Stimulated activated CD4-positive, alpha-beta T cell treated with anti-CD3 and anti-CD28 coated beads, Interleukin-15, amount 100 ng/mL, for 24 hours (primary cell): ENCODE measurements around the gene STK32A.

Experiments
- DNase-seq: peaks from one replicate; pipeline ENCODE4 v3.0.0-alpha.2; 2020

The STK32A gene

DNA sequence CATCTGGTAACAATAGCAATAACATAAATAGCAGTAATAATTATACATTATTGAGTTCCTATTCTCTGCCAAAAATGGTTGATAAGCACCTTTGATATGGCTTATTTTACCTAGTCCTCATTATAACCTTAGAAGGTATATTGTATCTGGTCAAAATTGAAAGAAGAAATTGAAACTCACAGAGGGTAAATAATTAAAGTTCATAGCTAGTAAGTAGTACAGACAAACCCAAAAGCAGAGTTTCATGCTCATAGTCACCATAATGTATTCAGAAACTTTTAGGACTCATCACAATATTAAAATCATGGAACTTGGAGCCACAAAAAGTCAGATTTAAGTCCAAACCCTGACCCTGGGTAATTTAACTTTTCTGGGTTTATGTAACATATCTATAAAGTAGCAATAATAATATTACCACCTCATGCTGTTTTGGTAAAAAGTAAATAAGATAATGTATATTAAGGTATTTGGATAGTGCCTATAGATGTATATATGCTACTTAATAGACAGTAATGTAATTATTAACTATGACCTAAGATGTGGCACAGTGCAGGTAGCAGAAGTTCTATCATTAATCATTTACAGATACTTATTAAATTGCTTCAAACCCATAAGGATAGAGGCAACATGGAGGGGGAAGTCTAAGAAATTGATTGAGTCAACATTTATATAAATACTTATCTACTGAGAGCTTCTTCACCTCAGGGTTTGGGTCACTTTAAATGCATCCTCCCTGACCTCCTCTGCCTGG is 32.4 kb downstream of the STK32A start:
- DNase-seq: no peak

DNA sequence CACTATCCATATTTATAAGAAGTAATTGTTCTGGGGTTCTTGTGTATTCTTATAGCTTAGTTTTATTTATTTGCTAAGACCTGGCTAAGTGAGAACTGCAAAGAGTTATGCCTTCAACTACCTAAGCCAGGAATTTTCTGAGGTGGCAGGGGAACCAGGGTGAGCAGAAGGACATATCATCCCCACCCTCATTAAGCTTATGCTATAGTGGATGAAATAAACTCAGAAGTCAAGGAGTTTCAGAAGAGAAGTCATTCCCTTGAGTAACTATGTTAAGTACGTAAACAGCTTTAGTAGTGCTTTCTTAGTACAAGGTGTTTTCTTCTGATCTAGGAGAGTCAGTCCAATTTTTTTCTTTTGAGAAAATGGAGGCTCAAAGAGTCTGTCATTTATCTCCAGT is 41.7 kb downstream of the STK32A start:
- no peak for DNase-seq

DNA sequence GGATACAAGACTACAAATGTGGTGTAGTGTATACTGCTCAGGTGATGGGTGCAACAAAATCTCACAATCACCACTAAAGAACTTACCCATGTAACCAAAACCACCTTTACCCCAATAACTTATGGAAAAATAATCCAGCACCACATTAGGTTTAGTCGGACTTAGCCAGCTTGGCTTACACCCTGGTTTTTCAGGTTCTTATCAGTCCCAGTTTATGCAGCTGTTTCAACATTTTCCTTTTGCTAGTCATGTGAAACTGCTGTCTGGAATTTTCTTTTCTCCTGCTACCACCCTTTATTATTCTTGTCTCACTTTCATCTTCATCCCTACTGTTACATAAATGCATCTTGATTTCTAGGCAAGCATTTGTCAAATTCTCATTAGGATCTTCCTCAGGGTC is 51.5 kb downstream of the STK32A start:
- DNase-seq: no peak

DNA sequence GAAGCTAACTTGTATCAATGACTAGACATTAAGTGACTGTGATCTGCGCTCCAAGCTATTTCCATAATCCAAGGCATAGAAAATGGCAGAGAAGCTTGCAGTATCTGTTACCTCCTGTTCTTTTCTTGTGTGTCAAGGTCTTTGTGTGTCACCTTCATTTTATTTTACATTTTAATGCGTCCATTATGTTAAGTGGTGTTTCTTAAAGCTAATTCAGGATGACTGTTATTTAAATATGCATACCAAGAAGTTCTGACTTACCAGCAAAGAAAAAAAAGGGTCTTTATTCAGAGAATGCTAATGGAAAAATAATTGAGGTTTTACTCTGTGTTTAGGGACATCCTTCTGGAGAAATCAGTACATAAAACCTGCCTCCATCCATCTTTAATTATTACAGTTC is 52.3 kb downstream of the STK32A start:
- no peak for DNase-seq

DNA sequence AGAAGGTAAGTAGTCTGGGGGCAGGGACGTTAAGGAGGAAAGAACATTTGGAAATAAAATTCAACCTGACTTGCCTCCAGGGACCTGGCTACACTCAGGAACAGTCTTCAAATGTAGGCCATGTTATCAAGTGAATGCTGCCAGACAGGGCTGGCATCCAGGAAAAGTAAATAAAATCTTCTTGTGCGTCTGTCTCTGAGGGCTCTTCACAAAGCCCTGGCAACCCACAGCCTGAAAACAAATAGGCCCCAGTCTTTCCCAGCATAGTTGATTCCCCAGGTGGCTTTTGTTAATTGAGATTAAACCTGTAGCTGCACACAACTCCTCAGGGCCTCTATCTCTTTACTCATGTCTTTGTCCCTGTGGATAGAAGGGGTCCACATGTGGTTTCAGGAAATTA is 55.4 kb downstream of the STK32A start:
- no peak for DNase-seq

DNA sequence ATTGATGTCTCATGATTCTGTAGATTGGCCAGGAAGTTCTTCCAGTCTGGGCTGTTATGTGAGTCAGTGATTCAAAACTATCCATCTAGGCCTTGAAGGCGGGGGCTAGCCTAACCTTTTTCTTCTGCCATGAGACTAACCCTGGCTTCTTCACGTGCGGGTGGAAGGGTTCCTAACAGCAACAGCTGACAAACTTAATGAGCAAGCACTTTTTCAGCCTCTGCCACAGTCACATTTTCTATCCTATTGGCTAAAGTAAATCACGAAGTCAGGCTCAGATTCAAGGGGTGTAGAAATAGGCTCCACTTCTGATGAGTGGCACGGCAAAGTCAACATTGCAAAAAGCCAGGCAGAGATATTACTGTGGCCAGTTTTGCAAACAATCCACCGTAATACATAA is 68.4 kb downstream of the STK32A start:
- DNase-seq: no peak

DNA sequence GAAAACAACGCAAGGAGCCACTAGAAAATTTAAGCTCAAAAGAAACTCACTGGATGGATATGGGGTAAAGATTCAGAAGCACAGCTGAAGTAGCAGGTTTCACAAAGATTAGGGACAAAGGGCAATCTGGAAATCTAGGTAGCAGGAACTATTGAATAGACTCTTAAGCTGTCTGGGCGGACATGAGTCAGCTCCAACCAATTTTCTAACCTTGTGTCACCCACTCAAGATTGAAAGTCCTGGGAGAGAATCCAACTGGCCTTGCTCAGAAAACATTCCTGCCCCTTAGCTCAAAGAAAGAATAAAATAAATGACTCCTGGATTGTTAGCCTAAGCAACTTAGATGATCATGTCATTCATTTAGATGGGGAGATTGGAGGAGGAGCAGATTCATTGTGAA is 69.2 kb downstream of the STK32A start:
- no peak for DNase-seq

DNA sequence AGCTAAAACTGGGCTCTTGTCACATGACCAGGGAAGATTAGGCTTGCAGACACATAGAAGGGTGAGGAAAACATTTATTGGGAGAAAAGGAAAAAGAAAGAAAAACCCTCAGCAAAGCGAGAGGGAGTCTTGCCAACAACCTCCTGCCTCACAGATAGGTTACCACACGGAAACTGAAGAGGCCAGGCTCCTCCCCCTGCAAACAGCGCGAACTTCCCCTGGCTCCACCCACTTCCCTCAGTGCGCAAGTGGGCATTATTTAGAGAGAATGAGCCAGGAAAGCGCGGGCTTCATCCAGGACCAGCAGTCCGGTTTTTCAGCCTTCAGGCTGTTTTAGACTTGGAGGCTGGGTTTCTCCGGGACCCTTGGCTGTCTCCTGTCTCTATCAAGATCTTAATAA is 70.3 kb downstream of the STK32A start:
- no peak for DNase-seq

DNA sequence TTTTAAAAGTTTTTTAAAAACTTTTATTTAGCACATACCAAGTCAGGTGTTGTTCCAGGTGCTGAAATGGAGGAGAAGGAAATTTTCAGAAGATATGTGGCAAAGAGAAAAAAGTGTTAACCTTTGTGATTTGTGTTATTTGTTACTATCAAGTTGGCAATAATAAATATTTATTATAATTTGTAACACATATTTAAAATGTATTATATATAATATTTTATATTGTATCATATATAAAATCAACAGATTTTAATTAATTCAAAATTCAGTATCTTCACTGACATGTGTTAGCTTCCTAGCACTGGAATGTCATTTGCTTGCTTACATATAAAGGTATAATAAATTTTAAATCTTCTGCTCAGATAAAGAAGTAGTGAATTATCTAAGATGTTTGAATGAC is 71.5 kb downstream of the STK32A start:
- no peak for DNase-seq

DNA sequence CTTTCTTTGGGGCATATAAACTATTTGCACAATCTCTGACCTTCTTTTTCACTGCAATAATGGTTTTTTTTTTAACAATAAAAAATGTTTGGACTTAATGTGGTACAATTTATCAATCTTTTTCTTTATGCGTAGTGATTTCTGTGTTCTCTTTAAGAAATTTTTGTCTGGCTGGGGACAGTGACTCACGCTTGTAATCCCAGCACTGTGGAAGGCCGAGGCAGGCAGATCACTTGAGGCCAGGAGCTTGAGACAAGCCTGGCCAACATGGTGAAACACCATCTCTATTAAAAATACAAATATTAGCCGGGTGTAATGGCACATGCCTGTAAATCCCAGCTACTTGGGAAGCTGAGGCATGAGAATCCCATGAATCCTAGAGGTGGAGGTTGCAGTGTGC is 72.3 kb downstream of the STK32A start:
- no peak for DNase-seq

DNA sequence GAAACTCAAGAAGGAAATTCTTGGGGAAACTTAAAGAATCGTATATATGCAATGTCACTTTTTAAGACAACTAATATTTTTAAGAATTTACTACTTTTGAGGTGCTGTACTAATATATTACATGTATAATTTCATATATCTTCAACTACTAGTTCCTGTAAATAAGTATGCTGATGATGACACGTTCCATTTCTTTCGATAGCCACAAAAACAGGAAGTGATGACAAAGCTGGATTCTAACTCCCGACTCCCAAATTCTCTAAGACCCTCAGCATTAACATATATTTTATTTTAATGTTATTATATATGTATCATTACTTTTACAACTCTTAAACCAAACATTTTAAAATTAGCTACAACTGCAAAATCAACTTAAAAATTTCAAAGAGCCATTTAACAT is 74.8 kb downstream of the STK32A start:
- no peak for DNase-seq

DNA sequence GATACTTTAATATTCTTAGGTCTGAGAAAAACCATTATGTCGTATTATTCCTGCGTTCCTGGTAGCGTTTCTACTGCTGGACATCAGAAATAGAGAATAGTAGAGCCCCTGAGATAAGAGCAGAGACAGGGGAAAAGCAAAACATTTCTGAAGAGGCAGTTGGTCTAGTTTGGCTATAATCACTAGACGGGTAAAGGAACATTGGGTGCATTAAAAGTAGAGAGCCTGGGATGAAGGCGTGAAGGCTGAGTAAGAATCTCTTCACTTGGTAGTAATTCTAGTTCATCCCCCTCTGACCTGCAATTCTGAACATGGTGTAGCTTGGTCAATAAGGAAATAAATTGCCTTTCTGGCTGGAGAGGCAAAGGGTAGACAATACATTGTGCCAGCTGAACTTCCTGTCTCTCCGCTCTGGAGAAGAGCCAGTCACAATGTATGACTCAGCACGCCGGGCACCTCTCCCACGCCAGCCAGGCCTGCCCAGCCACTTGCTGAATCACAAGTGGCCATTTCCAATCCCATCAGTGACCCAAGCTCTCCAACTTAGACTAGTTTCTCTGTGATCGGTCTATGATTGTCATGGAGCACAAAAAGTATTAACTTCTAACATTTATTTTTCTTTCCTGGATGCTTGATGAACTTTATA is 75.4 kb downstream of the STK32A start:
- no peak for DNase-seq

DNA sequence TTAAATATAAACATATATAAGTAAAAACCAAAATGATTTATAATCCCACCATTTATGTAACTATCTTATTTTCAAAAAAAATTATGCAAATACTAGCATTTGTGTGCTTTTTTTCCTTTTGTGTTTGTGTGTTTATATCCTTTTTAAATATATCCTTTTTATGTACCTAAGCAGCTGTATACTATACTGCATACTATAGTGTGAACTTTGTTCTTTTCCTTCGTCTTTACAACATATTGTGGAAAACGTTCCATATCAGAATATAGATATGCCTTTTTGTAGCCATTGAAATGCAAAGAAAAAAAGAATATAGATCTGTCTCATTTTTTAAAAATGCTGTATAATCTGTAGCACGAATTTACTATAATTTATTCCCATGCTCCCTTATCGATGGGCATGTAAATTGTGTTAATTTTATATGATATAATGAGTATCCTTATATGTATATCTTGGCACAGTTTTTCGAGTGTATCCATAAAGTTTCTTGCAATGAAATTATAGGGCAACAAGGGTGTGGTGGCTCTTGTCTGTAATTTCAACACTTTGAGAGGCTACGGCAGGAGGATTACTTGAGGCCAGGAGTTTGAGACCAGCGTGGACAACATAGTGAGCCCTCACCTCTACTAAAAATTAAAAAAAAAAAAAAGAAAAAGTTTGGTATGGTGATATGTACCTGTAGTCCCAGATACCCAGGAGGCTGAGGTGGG is 83.3 kb downstream of the STK32A start:
- DNase-seq: no peak

DNA sequence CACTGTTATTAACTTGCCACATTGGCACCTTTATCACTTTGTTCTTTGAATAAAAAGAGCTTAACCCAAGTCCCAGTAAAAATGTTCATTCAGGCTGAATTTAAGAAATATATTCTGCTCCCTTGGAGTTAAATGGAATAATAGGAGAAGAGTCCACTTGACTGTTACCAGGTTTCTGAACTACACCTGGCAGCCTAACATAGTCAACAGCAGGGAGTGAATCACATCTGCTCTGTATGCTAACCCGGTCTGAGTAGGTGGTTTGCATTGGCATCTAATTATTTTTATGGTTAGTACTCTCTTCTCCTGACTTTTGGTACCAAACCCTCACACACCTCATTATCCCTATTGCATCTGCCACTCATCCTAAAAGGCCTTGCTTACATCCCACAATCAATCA is 86.7 kb downstream of the STK32A start:
- DNase-seq: no peak

DNA sequence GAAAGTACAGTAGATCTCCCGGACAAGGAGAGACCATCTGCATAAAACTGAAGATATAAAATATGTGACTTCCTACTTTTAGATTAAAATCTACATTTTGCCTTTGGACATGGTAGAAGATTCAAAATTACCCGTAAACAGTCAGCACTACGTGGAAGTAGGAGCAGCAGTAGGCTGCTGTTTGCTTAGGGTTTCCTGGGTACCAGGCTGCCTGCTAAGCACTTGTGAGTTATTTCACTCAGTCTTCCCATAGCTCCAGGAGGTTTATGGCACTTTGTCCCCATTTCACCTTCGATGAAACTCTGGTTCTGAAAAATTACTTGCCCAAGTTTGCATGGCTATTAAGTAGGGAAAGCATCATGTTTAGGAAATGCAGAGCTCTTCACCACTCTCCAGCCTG is 92.6 kb downstream of the STK32A start:
- no peak for DNase-seq

DNA sequence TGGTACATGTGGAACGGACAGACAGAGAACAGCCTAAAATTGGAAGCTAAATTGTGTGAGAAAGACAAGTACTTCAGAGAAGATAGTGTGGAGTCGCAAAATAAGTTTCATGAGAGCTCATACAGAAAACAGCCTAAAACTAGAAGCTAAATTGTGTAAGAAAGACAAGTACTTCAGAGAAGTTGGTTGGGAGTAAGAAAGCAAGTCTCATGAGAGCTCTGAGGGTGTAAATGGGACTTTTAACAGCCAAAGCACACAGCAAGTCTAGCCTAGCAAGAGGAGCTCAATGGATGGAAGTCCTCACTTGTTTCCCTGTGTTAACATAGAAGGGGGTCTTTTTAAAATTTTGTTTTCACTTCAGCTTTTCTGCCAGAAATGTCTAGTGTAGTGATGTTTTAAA is 93.1 kb downstream of the STK32A start:
- no peak for DNase-seq

DNA sequence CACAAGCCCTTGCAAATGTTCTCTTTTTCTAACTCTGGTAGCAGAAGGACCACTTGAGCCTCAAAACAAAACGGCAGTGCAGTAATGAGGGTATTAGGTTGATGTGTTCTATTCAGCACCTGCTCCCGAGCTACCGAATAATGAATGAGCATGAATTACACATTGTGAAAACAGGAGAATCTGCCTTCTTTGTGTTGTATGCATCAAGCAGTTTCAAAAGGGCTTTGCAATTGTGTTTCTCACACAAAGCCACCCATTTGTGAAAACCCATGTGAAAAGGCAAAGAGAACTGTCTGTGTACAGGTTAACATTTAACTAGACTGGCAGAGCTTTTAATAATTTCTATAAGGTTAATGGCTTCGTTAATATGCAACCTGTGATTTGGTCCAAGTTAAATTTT is 97.8 kb downstream of the STK32A start:
- DNase-seq: no peak

DNA sequence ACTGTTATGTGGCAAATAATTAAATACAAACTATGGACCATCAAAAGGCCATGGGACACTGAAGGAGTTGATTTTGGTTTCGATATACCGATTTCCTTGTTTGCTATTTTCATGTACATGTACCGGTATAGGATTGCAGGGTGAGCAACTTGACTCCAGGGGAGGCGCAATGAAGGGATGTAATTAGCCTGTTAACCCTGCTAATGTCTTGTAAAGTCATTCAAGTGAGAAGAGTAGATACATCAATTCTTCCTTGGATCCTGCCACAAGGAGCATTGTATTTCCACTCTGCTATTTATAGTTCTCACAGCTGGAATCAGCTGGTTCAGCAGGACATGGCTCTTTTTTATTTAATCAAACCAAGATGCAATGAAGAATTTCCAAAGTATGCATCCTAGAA is 102.0 kb downstream of the STK32A start:
- no peak for DNase-seq

DNA sequence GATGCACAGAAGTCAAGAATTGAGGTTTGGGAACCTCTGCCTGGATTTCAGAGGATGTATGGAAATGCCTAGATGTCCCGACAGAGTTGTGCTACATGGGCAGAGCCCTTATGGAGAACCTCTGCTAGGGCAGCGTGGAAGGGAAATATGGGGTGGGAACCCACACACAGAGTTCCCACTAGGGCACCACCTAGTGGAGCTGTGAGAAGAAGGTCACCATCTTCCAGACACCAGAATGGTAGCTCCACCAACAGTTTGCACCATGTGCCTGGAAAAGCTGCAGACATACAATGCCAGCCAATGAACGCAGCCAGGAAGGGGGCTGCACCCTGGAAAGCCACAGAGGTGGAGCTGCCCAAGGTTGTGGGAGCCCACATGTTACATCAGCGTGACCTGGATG is 104.5 kb downstream of the STK32A start:
- DNase-seq: no peak

DNA sequence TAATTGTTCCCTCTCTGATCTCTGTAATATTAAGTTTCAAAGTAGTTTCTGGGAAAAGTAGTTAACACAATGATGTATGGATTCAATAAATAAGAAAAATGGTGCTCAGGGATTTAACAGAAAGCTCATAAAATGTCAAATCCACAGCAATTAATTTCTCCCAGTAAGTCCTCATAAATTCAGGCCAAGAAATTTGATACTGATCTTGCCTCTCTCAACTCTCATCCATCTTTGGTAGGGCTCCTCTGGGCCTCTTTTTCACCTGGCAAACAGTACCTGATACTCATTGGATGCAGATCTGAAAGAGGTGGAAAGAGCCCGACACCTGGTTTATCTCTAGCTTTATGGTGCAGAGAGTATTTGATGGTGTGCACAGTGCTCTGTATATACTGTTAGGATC is 106.1 kb downstream of the STK32A start:
- no peak for DNase-seq

DNA sequence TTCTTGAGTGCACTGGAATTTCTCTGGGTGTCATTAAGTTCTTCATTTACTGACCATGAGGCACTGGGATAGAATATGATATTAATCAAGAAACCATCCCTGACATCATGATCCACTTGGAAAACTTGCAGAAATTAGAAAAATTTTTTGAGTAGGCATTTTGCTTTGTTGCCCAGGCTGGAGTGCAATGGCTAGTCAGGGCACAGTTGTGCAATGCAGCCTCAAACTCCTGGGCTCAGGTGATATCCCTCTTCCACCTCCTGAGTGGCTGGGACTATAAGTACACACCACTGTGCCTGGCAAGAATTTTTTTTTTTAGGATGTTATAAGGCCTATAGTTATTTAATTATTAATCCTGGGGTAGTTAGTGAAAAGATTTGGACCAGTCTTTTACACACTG is 106.5 kb downstream of the STK32A start:
- DNase-seq: no peak

DNA sequence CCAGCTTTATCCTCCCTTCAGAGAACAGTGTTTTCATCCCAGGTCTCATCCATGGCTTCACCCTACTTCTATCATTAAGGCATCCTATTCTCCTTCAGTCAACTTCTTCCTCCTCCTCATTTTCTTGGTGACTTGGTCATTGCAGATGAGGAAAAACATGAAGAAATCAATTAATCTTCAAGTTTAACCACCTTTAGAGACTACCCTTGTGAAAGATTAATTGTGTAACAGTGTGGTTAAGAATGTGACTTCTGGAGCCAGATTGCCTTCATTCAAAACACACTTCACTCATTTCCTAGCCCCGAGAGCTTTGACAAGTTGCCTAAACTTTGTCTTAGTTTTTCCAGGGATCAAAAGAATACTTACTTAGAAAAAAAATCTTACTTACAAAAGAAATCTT is 110.0 kb downstream of the STK32A start:
- DNase-seq: no peak

DNA sequence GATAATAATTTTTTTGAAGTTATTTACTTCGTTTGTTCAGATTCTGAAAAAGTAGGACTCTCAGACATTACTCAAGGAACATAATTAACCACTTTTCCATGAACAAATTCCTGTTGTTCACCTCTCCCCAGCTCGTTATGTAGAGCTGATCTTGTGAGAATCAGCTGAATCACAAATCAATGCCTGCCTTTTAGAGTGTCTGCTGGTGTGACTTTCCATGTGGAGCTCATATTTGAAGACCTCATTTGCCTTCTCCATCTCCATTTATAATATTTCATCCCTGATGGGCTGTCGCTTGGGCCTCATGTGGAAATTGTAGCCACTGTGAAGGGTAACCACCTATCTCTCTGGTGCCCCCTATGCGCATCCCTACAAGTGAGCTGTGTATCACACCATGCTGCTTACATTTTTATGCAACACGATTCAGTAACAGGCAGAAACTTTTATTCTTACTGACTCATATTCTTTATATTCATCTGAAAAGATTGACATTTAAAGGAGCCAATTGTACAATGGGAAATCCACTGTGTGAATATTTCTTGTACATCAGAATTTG is 111.3 kb downstream of the STK32A start:
- no peak for DNase-seq

DNA sequence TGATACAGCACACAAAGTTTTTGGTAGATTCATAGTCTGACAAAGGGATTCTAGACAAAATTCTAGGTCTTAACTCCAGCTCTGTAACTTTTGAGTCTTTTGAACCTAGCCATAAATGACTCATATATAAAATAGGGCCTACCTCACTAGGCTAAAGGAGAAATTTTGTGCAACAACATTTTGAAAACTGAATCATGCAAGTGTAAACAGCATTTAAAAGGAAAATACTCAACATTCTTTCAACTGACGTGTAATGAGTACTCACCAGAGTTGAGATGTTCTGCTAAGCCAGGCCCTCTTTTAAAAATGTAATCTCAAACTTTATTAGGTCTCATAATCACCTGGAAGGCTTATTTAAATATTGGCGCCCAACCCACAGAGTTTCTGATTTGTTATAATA is 113.2 kb downstream of the STK32A start:
- DNase-seq: no peak
